ENCODE results near the gene MAK. TPM values are rescaled to one million over a fixed set of nuclear protein-coding genes. Genes with fewer than 3 reads are reported as not detected.

MAK gene
- total RNA-seq, 1 experiment from 2014 or later, result 0.20 TPM

- Histone ChIP-seq H4K8ac (replicated peaks; ENCODE audit: insufficient read length, low read depth, low read length) (no peak overlapping the region), H4K91ac (ENCODE audit: insufficient read length, low read depth, low read length) (no peak overlapping the region), H4K5ac (ENCODE audit: insufficient read length, low read depth, low read length) (no peak overlapping the region), H3K79me2 (ENCODE audit: insufficient read depth, low read length) (no peaks in the 10 kb centered on the region), H3K56ac (ENCODE audit: insufficient read length, low read depth, low read length) (no peak overlapping the region), H2BK20ac (ENCODE audit: low read depth, low read length, poor library complexity, severe bottlenecking) (no peak overlapping the region), H3T11ph (ENCODE audit: low read length) (no peak overlapping the region), H3K4ac (ENCODE audit: low read depth, low read length) (no peak overlapping the region), H3K4me1 (ENCODE audit: insufficient read depth, low read length) (no peaks in the 10 kb centered on the region), H3K14ac (ENCODE audit: insufficient read depth, low read length) (no peak overlapping the region), H4K20me1 (ENCODE audit: control insufficient read depth, insufficient read depth, insufficient read length) (no peaks in the 10 kb centered on the region), H2AFZ (ENCODE audit: low read length) (no peak overlapping the region), H3K79me1 (ENCODE audit: insufficient read depth, low read depth, low read length, poor library complexity, severe bottlenecking) (no peaks in the 10 kb centered on the region), H2BK15ac (ENCODE audit: low read depth, low read length) (no peak overlapping the region), H3K27ac (ENCODE audit: insufficient read length, low read depth, low read length) (no peak overlapping the region), H3K4me2 (ENCODE audit: insufficient read depth, insufficient read length, low read length) (no peak overlapping the region), H3K23ac (ENCODE audit: insufficient read length, low read depth, low read length) (no peak overlapping the region), H3K9me3 (ENCODE audit: control insufficient read depth, low read depth, low read length) (no peaks in the 10 kb centered on the region), H3K27me3 (ENCODE audit: insufficient read depth, low read length) (no peaks in the 10 kb centered on the region), H2BK120ac (ENCODE audit: low read depth, low read length, poor library complexity, severe bottlenecking) (no peak overlapping the region), H2AK5ac (ENCODE audit: insufficient read length, low read length) (no peak overlapping the region), H3K23me2 (ENCODE audit: insufficient read length, low read depth, low read length, poor library complexity, severe bottlenecking) (no peaks in the 10 kb centered on the region), H3K18ac (ENCODE audit: insufficient read length, low read depth, low read length) (no peak overlapping the region), H2BK5ac (ENCODE audit: insufficient read length, low read length) (no peak overlapping the region), H3K9ac (ENCODE audit: extremely low read depth, insufficient read length, low read length) (no peak overlapping the region), H2BK12ac (ENCODE audit: insufficient read length, low read depth, low read length) (no peak overlapping the region)
- DNase-seq, result no peak
- Mint-ChIP-seq H3K27me3 (ENCODE audit: low read depth) (peaks cover 10% of the 10 kb centered on the region), H3K4me1 (peaks cover 7 to 8% of the 10 kb centered on the region in 2 experiments), H3K9me3 (no peaks in the 10 kb centered on the region), H3K36me3 (ENCODE audit: insufficient read depth in 1 of 3, low read depth in 3 of 3) (no peaks in the 10 kb centered on the region), H3K4me3 (no peak overlapping the region), H3K27ac (no peak overlapping the region)
- WGBS (ENCODE audit: extremely low coverage, insufficient read length, low lambda C conversion rate), result no CpG with 5 or more reads among the region's 1 CpG
- TF ChIP-seq CTCF (conservative IDR thresholded peaks at IDR 0.05), result no peak
Observed at GRCh38 chr6:10873374-10873773, 35.0 kb upstream of the MAK start.
